ENCODE results near the gene PTCH1.

Gene PTCH1

DNA sequence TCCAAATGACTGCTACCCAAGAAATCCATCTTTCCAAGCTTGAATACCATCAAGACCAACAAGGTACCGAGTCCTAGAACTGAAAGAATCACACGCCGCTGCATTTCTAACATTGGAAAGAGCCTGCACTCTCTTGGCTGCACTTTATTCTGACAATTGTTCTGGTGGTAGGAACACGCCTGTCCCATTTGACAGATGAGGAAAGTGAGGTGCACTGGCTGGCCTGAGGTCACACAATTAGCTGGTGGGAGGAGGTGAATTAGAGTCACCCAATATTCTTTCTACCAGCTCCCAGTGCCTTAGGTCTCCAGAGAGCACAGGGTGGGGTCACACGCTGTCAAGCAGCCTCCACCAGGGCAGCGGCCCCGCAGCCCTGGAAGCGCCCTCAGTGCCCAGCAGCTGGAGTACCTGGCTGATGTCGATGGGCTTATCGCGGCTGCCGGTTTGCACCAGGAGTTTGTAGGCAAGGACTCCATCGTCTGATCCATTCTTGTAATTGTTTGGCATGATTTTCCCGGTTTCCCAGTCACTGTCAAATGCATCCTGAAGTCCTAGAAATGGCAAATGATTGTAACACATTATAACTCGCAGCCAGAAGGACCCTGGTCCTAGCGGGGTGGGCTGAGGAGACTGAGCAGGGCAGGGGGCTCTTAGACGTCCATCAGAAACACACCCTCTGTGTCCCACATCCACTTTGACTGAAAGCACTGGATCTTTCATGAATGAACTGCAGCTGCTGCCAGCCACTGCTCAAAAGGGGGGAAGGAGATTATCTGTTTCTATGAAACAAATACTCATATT is 55.1 kb downstream of the PTCH1 start:
- no peak for FAIRE-seq

GRCh38 chr9:95460518-95461164 is 56.1 kb downstream of the PTCH1 start:
- no peak for FAIRE-seq

- no peak for FAIRE-seq
Measured at GRCh38 chr9:95459851-95460517, 56.8 kb downstream of the PTCH1 start.

DNA sequence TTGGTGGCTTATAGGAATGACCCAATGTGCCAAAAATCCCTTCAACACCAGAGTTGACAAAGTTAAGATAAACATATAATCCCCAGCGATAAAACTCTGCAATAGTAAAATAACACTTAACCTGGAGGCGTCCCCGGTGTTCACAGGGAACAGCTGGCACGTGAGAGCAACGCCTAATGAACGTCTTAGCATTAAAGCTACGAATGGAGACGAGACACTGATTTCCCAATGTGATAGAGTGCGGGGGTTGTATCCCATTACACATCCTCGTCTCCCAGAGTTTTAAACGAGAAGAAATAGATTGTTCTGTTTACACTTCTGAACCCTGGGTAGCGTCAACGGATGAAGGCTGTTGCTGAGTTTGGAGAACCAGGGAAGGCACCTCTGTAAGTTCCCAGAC is 57.6 kb downstream of the PTCH1 start:
- no peak for FAIRE-seq

GRCh38 chr9:95458666-95459065 is 58.1 kb downstream of the PTCH1 start:
- no peak for FAIRE-seq

DNA sequence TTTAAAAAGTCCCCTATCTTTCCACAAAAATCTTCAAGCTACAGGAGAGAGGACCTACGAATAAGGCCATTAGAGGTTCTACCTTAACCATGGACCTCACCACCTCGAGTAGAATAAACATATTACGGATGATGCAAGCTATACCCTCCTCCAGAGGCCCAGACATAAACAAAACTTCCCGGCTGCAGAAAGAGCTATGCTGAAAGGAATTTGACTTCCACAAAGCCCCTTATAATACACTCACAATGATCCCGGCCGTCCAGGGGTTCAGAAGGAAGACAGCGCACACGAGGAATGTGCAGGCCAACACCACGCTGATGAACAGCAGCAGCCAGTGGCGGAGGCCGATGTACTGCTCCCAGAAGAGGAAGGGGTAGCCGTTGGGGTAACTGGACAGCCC is 59.0 kb downstream of the PTCH1 start:
- no peak for FAIRE-seq

GRCh38 chr9:95455714-95456113 is 61.1 kb downstream of the PTCH1 start:
- no peak for FAIRE-seq

GRCh38 chr9:95452176-95452575 is 64.6 kb downstream of the PTCH1 start:
- FAIRE-seq: no peak

DNA sequence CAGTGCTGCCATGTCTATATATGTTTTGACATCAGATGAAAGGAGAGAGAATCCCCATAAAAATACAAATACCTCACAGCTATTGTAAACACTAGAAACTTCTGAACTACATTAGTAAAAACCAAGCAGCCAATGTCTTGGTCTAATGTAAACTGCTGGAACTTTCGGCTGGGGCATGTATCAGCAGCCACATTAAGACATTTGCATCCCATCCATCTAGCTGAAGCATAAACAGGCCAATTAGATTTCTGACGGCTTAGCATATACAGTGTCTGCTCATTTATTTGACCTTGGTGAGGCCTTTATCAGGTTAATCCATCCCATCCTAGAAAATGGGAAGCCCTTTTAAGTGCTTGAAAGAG is 65.7 kb downstream of the PTCH1 start:
- FAIRE-seq: no peak

DNA sequence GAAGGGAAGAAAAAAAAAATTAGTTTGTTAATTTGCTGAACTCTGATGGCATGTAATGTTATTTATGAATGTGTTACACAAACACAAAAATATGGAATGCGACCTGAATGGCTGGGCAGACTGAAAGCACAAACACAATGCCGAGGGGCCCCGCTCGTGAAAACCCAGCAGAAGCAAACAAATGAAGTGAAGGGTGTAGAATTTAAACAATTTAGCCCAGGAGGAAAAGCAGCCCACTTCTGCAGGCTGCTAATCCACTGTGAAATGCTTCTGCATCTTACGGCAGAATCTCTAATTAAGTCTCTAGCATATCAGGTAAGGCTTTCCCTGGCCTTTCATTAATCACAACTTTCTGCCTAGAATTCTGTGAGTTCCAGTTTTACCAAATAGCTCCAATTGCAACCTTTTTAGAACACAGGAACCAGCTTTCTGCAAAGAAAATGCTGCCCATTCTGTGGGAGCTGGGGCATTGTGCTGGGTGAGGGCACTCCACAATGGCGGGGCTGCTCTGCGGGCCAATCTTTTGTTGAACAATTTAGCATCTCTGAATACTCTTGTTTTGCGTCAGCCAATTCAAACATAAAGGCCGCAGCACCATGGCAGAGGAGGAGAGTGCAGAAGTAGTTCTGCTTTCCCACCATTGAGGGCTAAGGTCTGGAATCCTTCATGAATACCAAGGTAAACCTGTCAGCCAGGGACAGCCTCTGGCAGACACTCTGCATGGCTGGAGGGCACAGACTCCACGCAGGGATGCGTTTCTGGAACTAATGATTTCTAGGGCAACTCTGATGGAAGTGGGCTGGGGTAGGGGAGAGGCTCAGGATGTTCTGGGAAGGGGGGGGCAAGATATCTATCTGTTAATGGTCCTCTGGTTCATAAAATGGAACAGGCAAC is 66.4 kb downstream of the PTCH1 start:
- no peak for FAIRE-seq

DNA sequence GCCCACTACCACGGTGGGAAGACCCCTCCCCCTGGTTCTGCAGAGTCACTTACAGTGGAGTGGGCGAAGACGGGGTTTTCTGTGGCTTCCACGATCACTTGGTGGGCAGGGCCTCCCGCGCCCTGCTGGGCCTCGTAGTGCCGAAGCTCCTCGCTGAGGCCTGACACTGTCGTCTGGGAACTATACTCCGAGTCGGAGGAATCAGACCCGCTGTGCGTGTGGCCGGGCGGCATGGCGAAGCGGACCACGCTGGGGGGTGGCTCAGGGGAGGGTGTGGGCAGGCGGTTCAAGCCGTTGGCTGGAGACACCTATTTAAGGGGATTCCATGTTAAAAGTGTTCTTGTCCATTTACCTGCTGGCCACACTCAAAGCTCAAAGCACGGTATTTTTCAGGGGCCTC is 67.8 kb downstream of the PTCH1 start:
- FAIRE-seq: no peak

GRCh38 chr9:95447660-95448420 is 68.9 kb downstream of the PTCH1 start:
- FAIRE-seq: no peak

DNA sequence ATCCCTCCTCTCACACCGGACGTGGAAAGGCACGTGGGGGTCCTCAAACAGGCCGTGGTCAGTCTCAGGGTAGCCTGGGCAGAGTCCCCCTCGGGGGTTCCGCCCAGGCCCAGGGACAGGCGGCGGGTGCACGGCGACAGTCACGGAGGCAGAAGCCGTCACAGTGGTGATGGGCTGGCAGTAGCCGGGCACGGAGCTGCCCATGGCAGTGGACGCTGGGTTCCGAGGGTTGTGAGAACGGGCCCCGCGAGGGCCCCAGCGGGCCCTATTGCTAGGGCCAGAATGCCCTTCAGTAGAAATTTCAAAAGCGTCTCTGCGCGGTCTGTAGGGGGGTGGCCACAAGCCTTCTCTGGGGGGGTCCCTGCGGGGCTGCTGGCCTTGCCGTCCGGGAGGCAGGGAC is 69.8 kb downstream of the PTCH1 start:
- FAIRE-seq: no peak

- FAIRE-seq: no peak
Measured at GRCh38 chr9:95446259-95446658, 70.5 kb downstream of the PTCH1 start.

DNA sequence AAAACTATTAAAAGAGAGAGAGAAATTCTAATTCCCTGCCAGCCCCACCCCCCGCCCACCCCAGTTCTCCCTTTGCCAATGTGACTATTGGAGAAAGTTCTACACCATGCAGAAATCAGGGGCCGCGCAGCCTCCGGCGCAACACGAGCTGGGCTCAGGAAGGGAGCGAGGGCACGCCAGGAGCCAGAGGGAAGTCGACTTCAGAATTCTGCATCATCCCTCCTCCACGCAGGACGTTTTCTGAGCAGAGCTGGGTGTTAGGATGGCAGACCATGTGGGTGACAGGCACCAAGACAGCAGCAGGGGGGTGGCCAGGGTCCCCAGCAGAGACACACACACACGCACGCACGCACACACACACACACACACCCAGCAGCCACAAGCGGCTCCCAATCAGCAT is 72.6 kb downstream of the PTCH1 start:
- FAIRE-seq: no peak

DNA sequence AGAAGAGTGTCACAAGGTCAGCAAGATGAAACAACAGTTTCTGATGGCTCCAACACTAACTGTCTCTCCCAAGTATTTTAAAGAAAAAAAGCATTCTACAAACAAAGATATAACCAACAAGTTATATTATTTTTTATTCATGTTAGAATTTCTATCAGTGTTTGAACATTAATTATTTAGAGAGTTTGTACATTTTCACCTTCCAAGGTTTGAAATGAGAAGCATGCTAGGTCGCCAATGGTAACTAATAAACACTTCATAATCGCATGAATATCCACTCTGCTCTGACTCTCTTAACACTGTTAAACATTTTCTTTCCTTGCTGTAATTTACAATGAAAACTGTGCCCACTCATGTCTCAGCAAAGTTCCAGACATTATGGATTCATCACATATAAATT is 73.5 kb downstream of the PTCH1 start:
- no peak for FAIRE-seq

DNA sequence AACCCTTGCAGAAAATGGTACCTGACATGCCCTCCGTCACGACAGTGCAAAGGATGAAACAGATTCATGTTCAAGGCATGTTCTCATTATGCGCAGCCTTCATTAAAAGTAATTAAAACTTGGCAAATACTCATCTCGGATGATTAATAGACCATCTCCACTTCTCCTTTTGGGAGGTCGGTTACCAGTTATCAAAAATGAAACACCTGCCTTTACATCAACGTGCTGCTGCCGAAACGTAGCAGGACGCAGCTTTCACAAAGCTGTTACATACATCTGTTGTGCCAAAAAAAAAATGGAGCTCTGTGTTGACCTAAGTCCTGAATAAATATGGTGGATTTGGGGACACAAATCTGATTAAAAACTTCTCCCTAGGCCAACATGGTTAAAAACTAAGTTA is 75.7 kb downstream of the PTCH1 start:
- FAIRE-seq: no peak

DNA sequence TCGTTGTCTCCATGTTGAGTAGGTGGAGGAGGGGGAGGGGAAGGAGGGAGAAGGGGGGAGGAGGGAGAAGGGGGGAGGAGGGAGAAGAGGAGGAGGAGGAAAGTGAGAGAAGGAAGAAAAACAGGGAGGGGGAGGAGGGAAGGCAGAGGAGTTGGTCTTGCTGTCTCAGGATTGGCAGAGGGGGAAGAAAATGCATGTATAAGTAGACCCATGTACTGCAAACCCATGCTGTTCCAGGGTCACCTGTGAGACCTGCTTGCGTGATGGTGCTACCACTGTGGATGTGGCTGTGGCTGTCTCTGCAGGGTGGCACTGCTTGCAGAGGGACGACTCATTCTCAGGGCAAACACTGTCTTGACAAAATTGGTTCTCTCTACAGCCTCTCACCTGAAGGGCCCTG is 76.3 kb downstream of the PTCH1 start:
- FAIRE-seq: no peak

DNA sequence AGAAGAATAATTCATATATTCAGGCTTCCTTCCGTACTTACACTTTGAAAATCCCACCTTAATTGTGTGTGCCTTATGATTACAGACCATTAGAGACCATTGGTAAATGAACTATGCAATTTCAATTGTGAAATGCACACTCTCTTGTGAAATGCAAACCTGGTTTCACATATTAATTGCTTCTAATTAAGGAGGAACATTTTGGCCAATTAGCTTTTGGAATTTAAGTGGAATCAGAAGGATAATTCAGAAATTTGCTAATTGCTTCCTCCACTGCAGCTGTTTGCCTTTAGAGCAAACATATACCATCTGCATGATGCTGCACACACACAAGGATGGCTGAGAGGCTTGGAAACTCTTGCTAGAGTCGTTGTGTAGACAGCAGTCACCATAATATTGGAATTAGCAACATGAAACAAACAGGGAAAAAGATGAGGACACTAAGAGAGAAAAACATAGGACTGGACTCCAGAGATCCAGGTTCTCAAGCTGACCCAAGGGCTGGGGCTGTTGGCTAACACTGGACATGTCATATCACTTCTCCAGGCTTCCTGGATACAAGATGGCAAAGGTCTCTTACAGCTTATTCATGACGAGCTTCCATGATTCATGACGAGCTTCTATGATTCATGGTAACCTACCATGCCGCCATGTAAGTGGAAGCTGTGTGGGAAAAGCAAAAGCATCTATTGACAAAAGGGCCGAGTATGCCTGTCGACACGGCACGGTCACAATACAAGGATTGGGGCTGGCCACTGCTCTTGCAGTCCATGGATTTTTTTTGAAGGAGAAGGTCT is 78.0 kb downstream of the PTCH1 start:
- FAIRE-seq: no peak

DNA sequence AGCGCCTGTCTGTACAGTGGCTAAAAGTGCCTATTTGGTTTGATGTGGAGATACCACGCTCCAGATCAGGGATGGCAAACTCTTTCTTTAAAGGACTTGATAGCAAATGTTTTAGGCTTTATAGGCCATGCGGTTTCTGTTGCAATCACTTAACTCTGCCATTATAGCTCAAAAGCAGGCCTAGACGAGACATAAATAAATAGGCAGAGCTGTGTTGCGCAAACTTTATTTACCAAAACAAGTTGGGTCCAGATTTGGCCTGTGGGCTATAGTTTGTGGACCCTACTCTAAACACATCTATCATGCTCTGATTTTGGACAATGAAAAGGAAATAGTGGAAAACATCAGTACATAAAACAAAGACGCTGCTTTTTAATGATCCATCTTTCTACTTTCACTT is 79.2 kb downstream of the PTCH1 start:
- FAIRE-seq: no peak

DNA sequence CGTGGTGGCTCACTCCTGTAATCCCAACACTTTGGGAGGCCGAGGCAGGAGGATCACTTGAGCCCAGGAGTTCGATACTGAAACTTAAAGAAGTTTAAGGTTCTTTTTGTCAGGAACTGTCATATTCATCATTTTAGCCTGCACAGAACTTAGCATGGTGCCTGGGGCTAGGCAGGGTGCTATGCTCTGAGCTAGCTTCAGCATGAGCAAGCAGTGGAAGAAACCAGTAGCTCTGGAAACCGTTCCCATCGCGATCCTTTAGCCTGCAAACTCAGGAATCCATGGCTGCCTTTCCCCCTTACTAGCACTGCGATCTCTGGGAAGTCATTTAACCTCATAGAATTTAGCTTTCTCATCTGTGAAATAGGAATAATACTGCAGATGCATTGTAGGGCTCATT is 80.4 kb downstream of the PTCH1 start:
- no peak for FAIRE-seq

All from A204.1 (cell line).